HG03280 (cell line): ENCODE results near the gene CAPN12.

Experiments
- ATAC-seq: cut with Tn5 transposase; IDR thresholded peaks from one replicate; pipeline ENCODE4 v1.9.1; 2021; ENCODE audit warnings: mild to moderate bottlenecking, moderate library complexity; ENCODE audit not compliant: unreplicated experiment

The CAPN12 gene

GRCh38 chr19:38727306-38727867, 16.9 kb downstream of the CAPN12 start:
- ATAC-seq: no peak

GRCh38 chr19:38726761-38727301, 17.4 kb downstream of the CAPN12 start:
- ATAC-seq: no peak

DNA sequence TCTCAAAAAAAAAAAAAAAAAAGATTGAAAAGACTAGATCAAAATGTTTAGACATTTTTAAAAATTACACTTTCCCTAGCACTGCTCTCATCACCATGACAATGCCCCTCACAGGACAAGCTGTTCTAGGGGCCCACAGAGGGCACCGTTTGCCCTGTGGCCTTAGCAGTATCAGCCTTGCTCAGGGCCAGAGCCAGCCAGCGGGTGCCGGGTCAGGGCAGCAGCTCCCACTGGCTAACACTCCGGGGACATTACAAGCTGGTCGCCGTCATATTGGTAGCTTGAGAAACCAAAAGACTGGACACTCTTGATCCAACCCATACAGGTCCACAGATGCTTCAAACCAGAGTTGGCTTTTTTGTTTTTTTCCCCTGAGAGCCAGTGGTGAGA, 18.0 kb downstream of the CAPN12 start:
- ATAC-seq: no peak

GRCh38 chr19:38725469-38726283, 18.6 kb downstream of the CAPN12 start:
- ATAC-seq: no peak

DNA sequence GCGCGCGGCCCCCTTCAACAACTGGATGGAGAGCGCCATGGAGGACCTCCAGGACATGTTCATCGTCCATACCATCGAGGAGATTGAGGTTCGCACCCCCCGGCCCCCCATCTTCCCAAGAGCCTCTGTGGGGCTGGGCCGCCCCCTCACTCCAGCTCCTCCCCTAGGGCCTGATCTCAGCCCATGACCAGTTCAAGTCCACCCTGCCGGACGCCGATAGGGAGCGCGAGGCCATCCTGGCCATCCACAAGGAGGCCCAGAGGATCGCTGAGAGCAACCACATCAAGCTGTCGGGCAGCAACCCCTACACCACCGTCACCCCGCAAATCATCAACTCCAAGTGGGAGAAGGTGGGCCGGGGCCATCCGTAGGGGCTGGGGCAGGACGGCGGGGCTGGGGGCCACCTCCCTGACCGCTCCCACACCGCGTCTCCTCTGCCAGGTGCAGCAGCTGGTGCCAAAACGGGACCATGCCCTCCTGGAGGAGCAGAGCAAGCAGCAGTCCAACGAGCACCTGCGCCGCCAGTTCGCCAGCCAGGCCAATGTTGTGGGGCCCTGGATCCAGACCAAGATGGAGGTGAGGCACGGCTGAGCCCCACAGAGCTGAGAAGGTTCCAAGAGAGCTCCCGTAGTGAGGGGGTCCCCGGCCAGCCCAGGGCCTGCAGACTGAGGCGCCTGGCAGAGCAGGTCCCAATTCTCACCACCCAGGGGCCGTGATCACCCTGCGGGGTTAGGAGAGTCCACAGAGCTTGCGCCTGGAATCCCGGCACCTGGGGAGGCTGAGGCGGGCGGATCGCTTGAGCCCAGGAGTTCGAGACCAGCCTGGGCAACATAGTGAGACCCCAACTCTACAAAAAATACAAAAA, 20.1 kb downstream of the CAPN12 start:
- ATAC-seq: no peak

DNA sequence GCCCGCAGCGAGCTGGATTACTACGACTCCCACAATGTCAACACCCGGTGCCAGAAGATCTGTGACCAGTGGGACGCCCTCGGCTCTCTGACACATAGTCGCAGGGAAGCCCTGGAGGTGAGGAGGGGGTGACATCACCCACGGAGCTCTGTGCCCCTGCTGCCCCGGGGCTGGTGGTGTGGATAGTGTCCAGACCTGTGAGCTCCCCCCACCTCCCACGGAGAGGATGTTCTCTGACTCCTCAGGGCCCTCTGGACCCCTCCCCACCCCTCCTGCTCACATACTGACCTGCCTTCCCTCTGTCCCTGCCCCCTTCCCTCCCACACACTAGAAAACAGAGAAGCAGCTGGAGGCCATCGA, 20.7 kb downstream of the CAPN12 start:
- no peak for ATAC-seq

- ATAC-seq: no peak
These were observed 21.2 kb downstream of the CAPN12 start for GRCh38 chr19:38722947-38723605.

- ATAC-seq: no peak
These were observed 22.1 kb downstream of the CAPN12 start for GRCh38 chr19:38721979-38722773.

- no peak for ATAC-seq
These were observed 22.8 kb downstream of the CAPN12 start for GRCh38 chr19:38721496-38721895.

- no peak for ATAC-seq
These were observed 23.6 kb downstream of the CAPN12 start for GRCh38 chr19:38720559-38721236.

DNA sequence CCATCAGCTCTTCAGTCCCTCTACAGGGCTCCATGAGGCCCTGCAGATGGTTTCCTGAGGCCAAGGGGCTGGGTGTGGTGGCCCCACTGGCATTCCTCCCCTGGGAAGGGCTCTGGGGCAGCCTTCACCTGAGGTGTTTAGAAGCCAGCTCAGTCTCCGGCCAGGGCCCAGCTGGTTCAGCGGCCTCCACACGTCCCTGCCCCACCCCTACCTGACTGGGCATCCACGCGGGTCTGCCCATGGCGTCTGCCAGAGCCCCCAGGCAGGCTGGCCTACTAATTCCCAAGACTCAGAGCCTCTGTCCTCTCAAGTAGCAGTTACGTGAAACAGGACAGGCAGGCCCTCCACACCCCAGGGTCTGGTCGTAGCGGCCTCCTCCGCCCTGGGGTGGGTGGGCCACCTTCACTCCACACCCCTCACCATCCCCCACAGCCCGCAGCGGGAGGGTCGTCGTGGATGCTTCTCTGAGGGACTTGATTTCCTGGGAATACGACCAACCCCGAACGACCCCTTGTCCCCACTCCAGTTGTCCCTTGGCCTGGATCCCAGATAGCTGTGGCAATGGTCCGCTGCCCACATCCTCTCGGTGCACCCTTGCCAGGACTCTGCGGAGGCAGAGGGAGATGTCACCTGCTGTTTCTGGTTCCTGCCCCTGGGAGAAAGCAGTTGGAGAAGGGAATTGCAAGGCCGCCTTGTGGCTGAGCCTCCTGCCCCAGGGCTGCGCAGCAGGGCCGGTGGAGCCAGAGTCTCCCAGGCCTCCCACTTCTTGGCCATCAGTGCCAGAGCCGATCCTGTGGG, 24.3 kb downstream of the CAPN12 start:
- ATAC-seq: no peak

- ATAC-seq: no peak
These were observed 25.3 kb downstream of the CAPN12 start for GRCh38 chr19:38718747-38719543.

DNA sequence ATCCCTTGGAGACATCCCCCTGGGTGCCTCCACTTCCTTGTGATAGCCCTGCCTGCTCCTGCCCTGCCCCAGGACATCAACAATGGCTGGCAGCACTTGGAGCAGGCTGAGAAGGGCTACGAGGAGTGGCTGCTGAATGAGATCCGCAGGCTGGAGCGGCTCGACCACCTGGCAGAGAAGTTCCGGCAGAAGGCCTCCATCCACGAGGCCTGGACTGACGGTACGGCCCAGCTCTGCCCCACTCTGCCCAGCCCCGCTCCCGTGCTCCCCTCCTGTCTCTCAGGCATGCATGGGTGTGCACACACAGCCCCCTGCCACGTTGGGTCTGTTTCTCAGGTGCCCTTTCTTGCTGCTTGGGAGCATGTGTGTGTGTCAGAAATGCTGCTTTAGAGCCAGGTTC, 26.4 kb downstream of the CAPN12 start:
- no peak for ATAC-seq

DNA sequence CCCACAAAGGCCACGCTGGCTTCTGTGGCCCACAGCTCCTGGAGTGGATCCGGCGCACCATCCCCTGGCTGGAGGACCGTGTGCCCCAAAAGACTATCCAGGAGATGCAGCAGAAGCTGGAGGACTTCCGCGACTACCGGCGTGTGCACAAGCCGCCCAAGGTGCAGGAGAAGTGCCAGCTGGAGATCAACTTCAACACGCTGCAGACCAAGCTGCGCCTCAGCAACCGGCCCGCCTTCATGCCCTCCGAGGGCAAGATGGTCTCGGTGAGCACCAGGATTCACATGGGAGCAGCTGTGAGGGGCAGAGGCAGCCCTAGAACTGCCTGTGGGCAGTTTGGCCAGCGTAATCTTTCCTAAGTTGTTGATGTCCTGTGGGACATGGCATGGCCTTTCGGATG, 27.2 kb downstream of the CAPN12 start:
- ATAC-seq: no peak

- no peak for ATAC-seq
These were observed 28.7 kb downstream of the CAPN12 start for GRCh38 chr19:38715555-38715954.

- no peak for ATAC-seq
These were observed 29.9 kb downstream of the CAPN12 start for GRCh38 chr19:38714354-38714778.

DNA sequence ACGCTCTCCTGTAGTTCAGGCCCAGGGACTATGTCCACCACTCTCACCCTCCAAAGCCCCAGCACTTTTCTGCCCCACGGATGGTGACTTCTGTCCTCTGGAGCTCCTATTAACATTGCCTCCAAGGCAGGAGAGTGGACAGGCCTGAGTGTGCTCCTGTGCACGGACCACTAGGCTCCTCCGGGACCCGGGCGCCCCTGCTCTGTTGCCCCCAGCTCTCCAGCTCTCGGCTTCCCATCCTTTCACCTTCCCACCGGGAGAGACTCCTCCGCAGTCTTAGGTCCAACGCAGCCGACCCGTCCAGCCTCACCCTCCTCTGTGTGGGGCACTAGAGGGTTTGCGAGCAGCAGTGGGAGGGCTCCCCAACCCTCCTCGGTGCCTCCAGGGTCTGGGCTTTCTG, 30.4 kb downstream of the CAPN12 start:
- no peak for ATAC-seq

GRCh38 chr19:38713227-38713649, 31.0 kb downstream of the CAPN12 start:
- ATAC-seq: no peak
